ENCODE measurements around the gene PHC2. TPM values are rescaled to one million over a fixed set of nuclear protein-coding genes. Genes with fewer than 3 reads are reported as not detected.

Gene PHC2
- total and polyA plus RNA-seq, 2 of the 13 experiments (the other 11 are each of a cell fraction or from before 2014, with no cell fraction given), result 52.5 to 84.9 TPM

- TF ChIP-seq ZBED4 (CRISPR knock-in tag; IDR thresholded peaks at IDR 0.05; ENCODE audit: borderline replicate concordance) (no peak), SRSF9 (IDR thresholded peaks at IDR 0.05; ENCODE audit: borderline replicate concordance, insufficient read depth, low read depth, low read length, poor library complexity, severe bottlenecking) (no peak), ZNF615 (CRISPR knock-in tag; IDR thresholded peaks at IDR 0.05; ENCODE audit: borderline replicate concordance) (no peak), CREB1 (IDR thresholded peaks at IDR 0.05) (no peak), CREB1 (CRISPR knock-in tag; IDR thresholded peaks at IDR 0.05) (peak; percentile 63), ZBTB7A (CRISPR knock-in tag; IDR thresholded peaks at IDR 0.05) (no peak), ZFP82 (CRISPR knock-in tag; IDR thresholded peaks at IDR 0.05; ENCODE audit: borderline replicate concordance) (no peak), MTF2 (CRISPR knock-in tag; IDR thresholded peaks at IDR 0.05; ENCODE audit: borderline replicate concordance) (no peak), ZBTB7B (CRISPR knock-in tag; IDR thresholded peaks at IDR 0.05) (peak; percentile 39; the same call in 1 of the 2 replicates), YEATS2 (CRISPR knock-in tag; IDR thresholded peaks at IDR 0.05; ENCODE audit: borderline replicate concordance) (peak; percentile 17; the same call in 1 of the 2 replicates), HINFP (CRISPR knock-in tag; IDR thresholded peaks at IDR 0.05; ENCODE audit: low read depth) (no peak), ZSCAN29 (CRISPR knock-in tag; conservative IDR thresholded peaks at IDR 0.05) (peak; percentile 73), AGO1 (IDR thresholded peaks at IDR 0.05; ENCODE audit: low read depth, low read length, poor library complexity, severe bottlenecking) (no peak), IRX3 (CRISPR knock-in tag; IDR thresholded peaks at IDR 0.05; ENCODE audit: borderline replicate concordance, low read depth) (no peak), ATF1 (CRISPR knock-in tag; IDR thresholded peaks at IDR 0.05) (no peak; the same call in none of the 2 replicates), PHF5A (CRISPR knock-in tag; IDR thresholded peaks at IDR 0.05; ENCODE audit: low read depth, unreplicated experiment) (peak; percentile 29), HOXA9 (CRISPR knock-in tag; IDR thresholded peaks at IDR 0.05; ENCODE audit: borderline replicate concordance) (no peak), ZFX (CRISPR knock-in tag; IDR thresholded peaks at IDR 0.05; ENCODE audit: low read depth) (peak; percentile 51), ZFP37 (CRISPR knock-in tag; IDR thresholded peaks at IDR 0.05; ENCODE audit: borderline replicate concordance) (no peak), REST (IDR thresholded peaks at IDR 0.05; ENCODE audit: borderline replicate concordance in 1 of 2, low read depth in 1 of 2, low read length in 2 of 2) (no peak)
Measured at GRCh38 chr1:33346927-33347649, 83.8 kb downstream of the PHC2 start (continued).

Data from HepG2 (cell line).